ENCODE results near the gene COPS7A.

COPS7A gene

GRCh38 chr12:6691473-6691872 lies 32.4 kb upstream of the COPS7A start:
- H2AFZ ChIP-seq (ENCODE audit: low read length) = no peak overlapping the region
- peaks cover 12% of the 10 kb centered on the region for H3K4me1 ChIP-seq (ENCODE audit: low read length)
- TF ChIP-seq CTCF (IDR thresholded peaks at IDR 0.05; ENCODE audit: low read length) (no peak), EZH2phosphoT487 (IDR thresholded peaks at IDR 0.05; ENCODE audit: low read length) (no peak), EZH2 (optimal IDR thresholded peaks at IDR 0.05; ENCODE audit: low read depth, low read length) (no peak)
- peaks cover 23% of the 10 kb centered on the region for H3K27me3 ChIP-seq (replicated peaks; ENCODE audit: insufficient read depth, low read length)
- H3K36me3 ChIP-seq (replicated peaks; ENCODE audit: insufficient read depth, low read length) = no peaks in the 10 kb centered on the region
- H3K79me2 ChIP-seq (ENCODE audit: low read length) = peaks cover 35% of the 10 kb centered on the region
- no peaks in the 10 kb centered on the region for H3K9me2 ChIP-seq (replicated peaks; ENCODE audit: insufficient read depth, low read length)
- no peak overlapping the region for H3K27ac ChIP-seq (ENCODE audit: low read length)
- no peak overlapping the region for H3K4me2 ChIP-seq (ENCODE audit: low read depth, low read length)
- H3K4me3 ChIP-seq (ENCODE audit: low read length) = no peak overlapping the region
- H3K9me3 ChIP-seq (replicated peaks; ENCODE audit: insufficient read depth, low read length) = no peaks in the 10 kb centered on the region
- no peak overlapping the region for H3K9ac ChIP-seq (ENCODE audit: low read length)
- DNase-seq = no peak
- H4K20me1 ChIP-seq (ENCODE audit: insufficient read depth, low read length) = no peaks in the 10 kb centered on the region
- no peaks in the 10 kb centered on the region for H3F3A ChIP-seq (ENCODE audit: insufficient read depth, low read length)

- H3F3A ChIP-seq (ENCODE audit: insufficient read depth, low read length) = no peaks in the 10 kb centered on the region
- H3K9me3 ChIP-seq (replicated peaks; ENCODE audit: insufficient read depth, low read length) = no peaks in the 10 kb centered on the region
- H3K27ac ChIP-seq (ENCODE audit: low read length) = no peak overlapping the region
- H3K27me3 ChIP-seq (replicated peaks; ENCODE audit: insufficient read depth, low read length) = peaks cover 37% of the 10 kb centered on the region
- H2AFZ ChIP-seq (ENCODE audit: low read length) = no peak overlapping the region
- H3K9ac ChIP-seq (ENCODE audit: low read length) = no peak overlapping the region
- H3K36me3 ChIP-seq (replicated peaks; ENCODE audit: insufficient read depth, low read length) = no peaks in the 10 kb centered on the region
- TF ChIP-seq EZH2 (optimal IDR thresholded peaks at IDR 0.05; ENCODE audit: low read depth, low read length) (no peak), CTCF (IDR thresholded peaks at IDR 0.05; ENCODE audit: low read length) (no peak), EZH2phosphoT487 (IDR thresholded peaks at IDR 0.05; ENCODE audit: low read length) (no peak)
- no peaks in the 10 kb centered on the region for H4K20me1 ChIP-seq (ENCODE audit: insufficient read depth, low read length)
- H3K4me3 ChIP-seq (ENCODE audit: low read length) = no peak overlapping the region
- peaks cover 21% of the 10 kb centered on the region for H3K79me2 ChIP-seq (ENCODE audit: low read length)
- no peak for DNase-seq
- no peak overlapping the region for H3K4me2 ChIP-seq (ENCODE audit: low read depth, low read length)
- no peaks in the 10 kb centered on the region for H3K9me2 ChIP-seq (replicated peaks; ENCODE audit: insufficient read depth, low read length)
- peaks cover 3% of the 10 kb centered on the region; the same call in 1 of the 2 replicates for H3K4me1 ChIP-seq (ENCODE audit: low read length)
These were observed 31.0 kb upstream of the COPS7A start for GRCh38 chr12:6692888-6693287.

DNA sequence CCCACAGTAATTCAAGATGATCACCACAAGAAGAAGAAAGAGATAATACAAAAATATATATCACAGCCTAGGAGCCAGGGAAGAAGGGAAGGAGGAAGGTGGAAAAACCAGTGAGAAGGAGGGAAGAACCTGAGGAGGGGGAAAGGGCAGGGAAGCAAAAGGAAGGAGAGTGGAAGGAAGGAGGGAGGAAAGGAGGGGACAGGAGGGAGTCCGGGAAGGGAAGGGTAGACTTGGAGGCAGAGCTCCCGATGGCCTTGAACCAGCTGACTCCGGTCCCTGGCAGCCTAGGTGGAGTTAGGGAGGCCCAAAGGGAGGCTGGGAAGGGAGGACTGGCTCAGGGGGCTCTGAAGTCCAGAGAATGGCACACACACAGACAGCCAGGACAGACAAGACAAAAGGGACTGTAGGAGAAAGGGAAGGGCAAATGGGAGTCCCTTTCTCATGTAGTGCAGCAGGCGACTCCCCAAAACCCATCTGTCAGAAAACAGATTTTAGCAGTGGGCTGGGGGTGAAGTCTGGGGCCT lies 30.0 kb upstream of the COPS7A start:
- no peak for DNase-seq
- Histone ChIP-seq H3K9ac (ENCODE audit: low read length) (no peak overlapping the region), H3K9me2 (replicated peaks; ENCODE audit: insufficient read depth, low read length) (no peaks in the 10 kb centered on the region), H4K20me1 (ENCODE audit: insufficient read depth, low read length) (no peaks in the 10 kb centered on the region), H3K36me3 (replicated peaks; ENCODE audit: insufficient read depth, low read length) (no peaks in the 10 kb centered on the region), H3K4me1 (ENCODE audit: low read length) (no peaks in the 10 kb centered on the region), H3F3A (ENCODE audit: insufficient read depth, low read length) (no peaks in the 10 kb centered on the region), H3K27me3 (replicated peaks; ENCODE audit: insufficient read depth, low read length) (peaks cover 47% of the 10 kb centered on the region), H3K4me2 (ENCODE audit: low read depth, low read length) (no peak overlapping the region), H3K9me3 (replicated peaks; ENCODE audit: insufficient read depth, low read length) (no peaks in the 10 kb centered on the region), H3K27ac (ENCODE audit: low read length) (no peak overlapping the region), H3K4me3 (ENCODE audit: low read length) (no peak overlapping the region), H2AFZ (ENCODE audit: low read length) (no peak overlapping the region), H3K79me2 (ENCODE audit: low read length) (peaks cover 11% of the 10 kb centered on the region)
- no peak for TF ChIP-seq CTCF (IDR thresholded peaks at IDR 0.05; ENCODE audit: low read length)
- no peak for TF ChIP-seq EZH2phosphoT487 (IDR thresholded peaks at IDR 0.05; ENCODE audit: low read length)
- TF ChIP-seq EZH2 (optimal IDR thresholded peaks at IDR 0.05; ENCODE audit: low read depth, low read length) = no peak
